Tibial nerve (tissue), 4 donors: ENCODE measurements around the gene STARD10. TPM values are rescaled to one million over a fixed set of nuclear protein-coding genes. Genes with fewer than 3 reads are reported as not detected.

ENCODE experiments used
- DNase-seq, 2 donors: peaks; one replicate each; pipeline ENCODE4 v3.0.0-alpha.2; 2019; ENCODE audit warnings: low spot score in 2 of 2
- H3K27ac ChIP-seq, 4 donors: fragments of 200-600 bp; sonication (generic) in 3 of 4; one replicate each; pipeline ENCODE4 v1.5.1; 2017 to 2019; ENCODE audit warnings: mild to moderate bottlenecking in 1 of 4
- H3K27me3 ChIP-seq, 2 donors: fragments of 200-600 bp; sonication (generic) in 1 of 2; one replicate each; pipeline versions ENCODE4 v1.5.1 to v1.6.0; 2017 to 2019
- H3K36me3 ChIP-seq, 3 donors: fragments of 200-600 bp; sonication (generic); one replicate each; pipeline ENCODE4 v1.5.1; 2018 to 2019
- H3K4me1 ChIP-seq, 4 donors: fragments of 200-600 bp; sonication (generic) in 3 of 4; one replicate each; pipeline ENCODE4 v1.5.1; 2017 to 2019
- H3K4me3 ChIP-seq, 4 donors: fragments of 200-600 bp; sonication (generic) in 3 of 4; one replicate each; pipeline ENCODE4 v1.5.1; 2017 to 2019; ENCODE audit warnings: mild to moderate bottlenecking in 1 of 4, moderate library complexity in 1 of 4
- H3K9me3 ChIP-seq, 4 donors: fragments of 200-600 bp; sonication (generic) in 3 of 4; one replicate each; pipeline ENCODE4 v1.5.1; 2017 to 2019
- CTCF ChIP-seq, 5 experiments: fragments of 200-600 bp in 3 of 5; fragments of 450-650 bp in 2 of 5; sonication (generic) in 3 of 5; IDR thresholded peaks; one replicate each; pipeline ENCODE4 v1.5.1; 2016 to 2019; ENCODE audit warnings: antibody characterized with exemption in 5 of 5, mild to moderate bottlenecking in 3 of 5, moderate library complexity in 2 of 5
- EP300 ChIP-seq, 2 donors: sonication (generic); formaldehyde crosslinking; IDR thresholded peaks; one replicate each; pipeline ENCODE4 v1.6.1; 2017; ENCODE audit warnings: antibody characterized with exemption in 2 of 2, mild to moderate bottlenecking in 1 of 2
- POLR2A ChIP-seq, 2 donors: fragments of 450-650 bp; IDR thresholded peaks; one replicate each; pipeline ENCODE4 v1.6.1; 2017; ENCODE audit warnings: antibody characterized with exemption in 2 of 2, mild to moderate bottlenecking in 2 of 2, moderate library complexity in 2 of 2
- WGBS, 2 donors: methylation state at CpG; one replicate each; pipeline ENCODE4 v1.1.5; 2018; 5-methylcytosine and 5-hydroxymethylcytosine counted together
- total RNA-seq, 4 donors: library from RNA; depleted of rRNA; stranded (reverse); fragments of >200 nt; gene quantifications; one replicate each; pipeline ENCODE4 v1.1.0, GENCODE V29; 2016

Gene STARD10
- total RNA-seq, 4 donors from 2014 or later, result 19.4 to 31.5 (median 23.7) TPM

GRCh38 chr11:72773696-72774095 lies 20.2 kb downstream of the STARD10 start:
- DNase-seq, result no peak
- Histone ChIP-seq H3K27me3 (no peaks in the 10 kb centered on the region), H3K27ac (no peak overlapping the region), H3K4me1 (peaks cover 0 to 36% (median 10%) of the 10 kb centered on the region in 4 donors), H3K9me3 (no peaks in the 10 kb centered on the region), H3K36me3 (peaks cover 0 to 3% (median 0%) of the 10 kb centered on the region in 3 donors), H3K4me3 (no peak overlapping the region)
- WGBS, 2 donors, result 67 to 69% methylated on average over 6 of the region's 6 CpGs
- no peak for TF ChIP-seq EP300 (IDR thresholded peaks at IDR 0.05)
- no peak for TF ChIP-seq POLR2A (IDR thresholded peaks at IDR 0.05)
- TF ChIP-seq CTCF (IDR thresholded peaks at IDR 0.05), result no peak

GRCh38 chr11:72773291-72773690 lies 20.6 kb downstream of the STARD10 start:
- H3K4me3 ChIP-seq, result no peak overlapping the region
- WGBS, 2 donors, result 24 to 48% methylated on average over 5 of the region's 5 CpGs
- TF ChIP-seq EP300 (IDR thresholded peaks at IDR 0.05), result no peak
- no peak for TF ChIP-seq CTCF (IDR thresholded peaks at IDR 0.05)
- TF ChIP-seq POLR2A (IDR thresholded peaks at IDR 0.05), result no peak
- H3K4me1 ChIP-seq, result peaks cover 0 to 32% (median 8%) of the 10 kb centered on the region in 4 donors
- no peak for DNase-seq
- H3K36me3 ChIP-seq, result peaks cover 0 to 3% (median 0%) of the 10 kb centered on the region in 3 donors
- H3K9me3 ChIP-seq, result no peaks in the 10 kb centered on the region
- H3K27me3 ChIP-seq, result no peaks in the 10 kb centered on the region
- H3K27ac ChIP-seq, result no peak overlapping the region

GRCh38 chr11:72772059-72772458 lies 21.8 kb downstream of the STARD10 start:
- DNase-seq, result no peak
- Histone ChIP-seq H3K27me3 (no peaks in the 10 kb centered on the region), H3K4me3 (no peak overlapping the region), H3K4me1 (peaks cover 0 to 19% (median 2%) of the 10 kb centered on the region in 4 donors), H3K36me3 (peaks cover 0 to 3% (median 0%) of the 10 kb centered on the region in 3 donors), H3K27ac (no peak overlapping the region), H3K9me3 (no peaks in the 10 kb centered on the region)
- TF ChIP-seq CTCF (IDR thresholded peaks at IDR 0.05) (no peak), EP300 (IDR thresholded peaks at IDR 0.05) (no peak), POLR2A (IDR thresholded peaks at IDR 0.05) (no peak)
- WGBS, 2 donors, result 86 to 91% methylated on average over 8 to 12 of the region's 12 CpGs

GRCh38 chr11:72771507-72771906 lies 22.3 kb downstream of the STARD10 start:
- DNase-seq, result no peak
- Histone ChIP-seq H3K4me3 (no peak overlapping the region), H3K9me3 (no peaks in the 10 kb centered on the region), H3K27ac (no peak overlapping the region), H3K36me3 (peaks cover 0 to 3% (median 0%) of the 10 kb centered on the region in 3 donors), H3K4me1 (peaks cover 0 to 16% (median 1%) of the 10 kb centered on the region in 4 donors), H3K27me3 (no peaks in the 10 kb centered on the region)
- WGBS, 2 donors, result 57 to 67% methylated on average over 4 of the region's 4 CpGs
- no peak for TF ChIP-seq POLR2A (IDR thresholded peaks at IDR 0.05)
- TF ChIP-seq EP300 (IDR thresholded peaks at IDR 0.05), result no peak
- TF ChIP-seq CTCF (IDR thresholded peaks at IDR 0.05), result no peak

GRCh38 chr11:72770799-72771198 lies 23.0 kb downstream of the STARD10 start:
- DNase-seq, result no peak
- 88 to 92% methylated on average over 3 of the region's 3 CpGs for WGBS, 2 donors
- peaks cover 0 to 16% (median 1%) of the 10 kb centered on the region in 4 donors for H3K4me1 ChIP-seq
- H3K9me3 ChIP-seq, result no peaks in the 10 kb centered on the region
- no peak for TF ChIP-seq POLR2A (IDR thresholded peaks at IDR 0.05)
- TF ChIP-seq EP300 (IDR thresholded peaks at IDR 0.05), result no peak
- TF ChIP-seq CTCF (IDR thresholded peaks at IDR 0.05), result no peak
- H3K4me3 ChIP-seq, result no peak overlapping the region
- no peaks in the 10 kb centered on the region for H3K27me3 ChIP-seq
- peaks cover 0 to 3% (median 0%) of the 10 kb centered on the region in 3 donors for H3K36me3 ChIP-seq
- no peak overlapping the region for H3K27ac ChIP-seq
